Glomerular visceral epithelial cell (primary cell): ENCODE results near the gene TRAK1.
"Not testable (repeated sequence)": the region's sequence is repeated elsewhere in the genome, so short reads cannot be mapped to it uniquely, and the experiment has no call there.

Experiments used
- DNase-seq: peaks from one replicate; pipeline ENCODE4 v3.0.0-alpha.2; 2016; ENCODE audit errors: extremely low spot score

Gene TRAK1

DNA sequence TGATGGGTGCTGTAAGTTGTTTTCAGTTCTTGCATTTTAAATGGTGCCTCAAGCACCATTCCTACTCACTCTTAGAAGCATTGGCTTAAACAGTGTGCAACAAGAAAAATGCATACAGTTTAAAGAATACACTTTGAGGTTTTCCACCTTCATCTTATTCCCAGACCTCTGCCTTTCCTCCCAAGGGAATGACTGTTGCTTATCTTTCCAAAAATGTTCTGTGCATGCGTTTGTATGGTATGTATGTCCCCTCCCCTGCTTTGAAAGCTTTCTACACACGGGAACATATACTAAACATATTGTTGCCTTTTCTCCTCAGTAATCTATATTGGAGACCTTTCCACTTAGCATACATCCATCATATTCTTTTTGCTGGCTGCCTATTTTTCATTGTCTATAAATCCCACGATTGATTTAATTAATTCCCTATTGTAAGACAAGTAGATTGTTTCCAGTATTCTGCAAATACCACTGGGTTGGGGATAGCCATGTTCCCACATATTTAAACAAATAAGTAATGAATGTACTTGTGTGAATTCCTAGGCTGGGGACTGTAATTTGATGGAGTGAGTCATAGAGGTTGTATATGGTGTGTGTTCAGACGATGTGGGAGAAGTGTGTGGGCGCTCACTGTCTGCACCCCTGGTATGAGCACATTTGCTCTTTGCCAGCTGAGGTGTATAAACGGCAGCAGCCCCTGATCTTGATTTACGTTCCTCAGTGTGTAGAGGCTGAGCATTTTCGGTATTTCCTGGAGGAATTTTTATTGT is 5.8 kb downstream of the TRAK1 start:
- peak; percentile 44 for DNase-seq

GRCh38 chr3:42097566-42097946 is 6.4 kb downstream of the TRAK1 start:
- DNase-seq = no peak

DNA sequence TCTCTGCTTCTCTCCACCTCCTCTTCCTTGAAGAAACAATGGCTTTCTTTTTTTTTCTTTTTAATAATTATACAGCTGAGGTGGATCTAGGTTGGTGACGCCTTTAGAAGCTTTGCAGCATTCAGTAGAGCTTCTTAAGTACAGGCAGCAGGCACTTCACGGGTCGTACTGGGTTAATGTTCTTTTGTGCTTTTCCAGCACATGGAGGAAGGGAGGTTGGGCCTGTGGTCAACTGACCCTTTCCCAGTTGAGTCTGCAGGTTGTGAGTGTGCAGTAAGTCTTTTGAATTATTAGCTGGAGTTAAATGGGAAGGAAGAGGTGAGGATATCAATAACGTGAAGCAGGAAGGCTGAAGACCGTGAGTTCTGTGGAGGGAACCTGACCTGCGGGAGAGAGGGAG is 7.0 kb downstream of the TRAK1 start:
- DNase-seq = no peak

DNA sequence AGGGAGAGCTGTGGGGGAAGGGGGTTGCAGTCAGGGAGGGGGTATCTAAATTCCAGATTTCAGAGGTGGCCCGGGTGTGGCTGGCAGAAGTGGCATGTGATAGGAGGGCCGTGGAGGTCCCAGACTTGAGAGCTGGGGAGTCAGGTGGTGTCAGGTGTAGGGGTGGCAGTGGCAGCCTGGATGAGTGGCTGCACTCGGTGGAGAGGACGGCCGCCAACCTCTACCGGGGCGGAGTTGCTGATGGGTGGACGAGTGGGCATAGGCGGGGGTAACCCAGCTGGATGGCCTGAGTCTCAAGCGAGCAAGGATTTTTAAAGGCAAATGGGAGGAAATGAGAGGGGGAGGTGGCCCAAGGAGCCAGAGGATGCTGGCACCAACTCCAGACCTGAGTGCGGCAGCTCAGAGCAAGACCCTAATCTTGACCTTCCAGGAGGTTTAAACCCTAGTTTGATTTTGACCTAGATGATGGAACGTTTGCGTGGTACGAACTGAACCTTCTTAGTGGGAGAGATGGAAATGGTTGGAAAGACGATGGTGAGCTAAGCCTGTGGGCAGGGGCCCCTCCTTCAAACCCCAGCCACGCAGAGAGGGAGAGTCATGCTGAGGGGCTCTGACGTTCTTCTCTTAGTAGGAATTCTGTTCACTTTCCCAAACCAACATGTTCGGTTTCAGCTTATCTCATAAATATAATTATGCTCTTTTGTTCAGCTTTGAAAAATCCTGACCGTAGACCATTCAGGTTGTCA is 8.0 kb downstream of the TRAK1 start:
- DNase-seq = no peak

DNA sequence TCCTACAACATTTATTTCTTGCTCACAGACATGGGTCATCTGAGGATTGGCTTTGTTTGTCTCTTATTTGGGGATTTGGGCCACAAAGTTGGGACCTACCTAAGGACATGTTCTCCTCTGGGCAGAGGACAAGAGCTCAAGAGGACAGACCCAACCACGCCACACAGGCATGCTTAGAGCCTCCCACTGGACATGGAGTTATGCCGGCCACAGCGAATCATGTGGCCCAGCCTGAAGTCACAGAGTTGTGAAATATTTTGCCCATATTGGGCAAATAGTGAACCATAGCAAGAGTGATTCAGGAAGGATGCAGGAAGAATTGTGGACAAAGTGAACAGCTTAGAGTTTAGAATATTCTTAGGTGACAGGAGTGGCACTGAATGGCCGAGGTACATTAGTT is 9.9 kb downstream of the TRAK1 start:
- DNase-seq = peak; percentile 58

GRCh38 chr3:42101481-42101880 is 10.3 kb downstream of the TRAK1 start:
- no peak for DNase-seq

DNA sequence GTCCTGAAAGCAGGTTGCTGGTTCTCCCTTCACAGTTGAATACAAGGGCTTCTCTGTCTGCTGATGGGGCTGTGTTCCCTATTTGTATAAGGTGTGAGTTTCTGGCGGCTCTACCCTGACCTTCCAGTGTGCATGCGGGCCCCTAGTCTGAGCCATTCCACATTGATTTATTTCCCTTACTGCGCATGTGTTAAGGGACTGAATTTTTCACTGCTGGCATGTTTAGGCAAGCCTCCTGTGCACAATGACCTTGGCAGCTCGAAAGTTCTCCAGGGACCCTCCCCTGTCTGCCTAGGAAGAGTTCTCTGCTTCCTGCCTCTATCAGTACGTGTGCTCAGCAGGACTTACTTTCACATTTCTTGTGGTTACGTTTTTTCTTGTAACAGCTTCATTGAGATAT is 11.4 kb downstream of the TRAK1 start:
- no peak for DNase-seq

- DNase-seq = not testable (repeated sequence)
Observed at GRCh38 chr3:42103921-42104665, 12.9 kb downstream of the TRAK1 start.

DNA sequence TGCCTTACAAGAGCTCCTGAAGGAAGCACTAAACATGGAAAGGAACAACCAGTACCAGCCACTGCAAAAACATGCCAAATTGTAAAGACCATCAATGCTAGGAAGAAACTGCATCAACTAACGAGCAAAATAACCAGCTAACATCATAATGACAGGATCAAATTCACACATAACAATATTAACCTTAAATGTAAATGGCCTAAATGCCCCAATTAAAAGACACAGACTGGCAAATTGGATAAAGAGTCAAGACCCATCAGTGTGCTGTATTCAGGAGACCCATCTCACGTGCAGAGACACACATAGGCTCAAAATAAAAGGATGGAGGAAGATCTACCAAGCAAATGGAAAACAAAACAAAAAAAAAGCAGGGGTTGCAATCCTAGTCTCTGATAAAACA is 14.8 kb downstream of the TRAK1 start:
- not testable (repeated sequence) for DNase-seq

DNA sequence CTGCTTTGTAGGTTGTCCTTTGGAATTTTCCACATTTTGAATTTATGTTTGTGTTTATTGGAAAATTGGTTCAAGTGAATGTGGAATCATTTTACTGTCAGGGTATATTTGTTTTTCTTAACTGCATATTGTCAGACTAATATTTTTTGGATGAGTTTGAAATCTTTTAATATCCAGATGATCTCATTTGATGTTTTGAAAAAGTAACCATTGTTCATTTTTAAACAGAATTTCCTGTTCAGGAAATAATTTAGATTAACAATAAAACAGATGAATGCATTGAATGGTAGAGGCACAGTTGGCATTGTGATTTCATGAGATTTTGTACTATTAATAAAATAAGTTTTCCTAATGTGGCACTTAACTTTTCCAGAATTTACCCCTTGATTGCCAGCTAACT is 15.5 kb downstream of the TRAK1 start:
- no peak for DNase-seq

- DNase-seq = no peak
Observed at GRCh38 chr3:42110631-42111030, 19.5 kb downstream of the TRAK1 start.

- no peak for DNase-seq
Observed at GRCh38 chr3:42114130-42114725, 23.1 kb downstream of the TRAK1 start.

GRCh38 chr3:42115215-42115614 is 24.1 kb downstream of the TRAK1 start:
- DNase-seq = no peak

DNA sequence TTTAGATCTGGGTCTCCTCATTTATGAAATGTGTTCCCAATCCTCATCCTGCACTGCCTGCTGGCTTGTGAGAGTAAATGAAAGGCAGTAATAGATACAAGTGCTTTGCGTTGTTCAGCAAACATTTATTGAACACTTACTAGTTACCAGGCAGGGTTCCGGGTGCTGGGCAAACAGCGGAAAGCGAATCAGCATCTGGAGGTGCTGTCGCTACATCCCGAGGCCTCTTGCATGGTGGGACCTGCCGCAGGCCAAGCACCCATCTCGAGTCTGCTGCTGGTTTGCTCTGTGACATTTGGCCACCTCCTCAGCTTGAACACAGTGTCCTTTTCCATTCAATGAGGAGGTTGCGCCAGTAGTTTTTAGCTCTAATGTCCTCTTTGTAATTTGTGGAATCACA is 24.8 kb downstream of the TRAK1 start:
- DNase-seq = no peak

DNA sequence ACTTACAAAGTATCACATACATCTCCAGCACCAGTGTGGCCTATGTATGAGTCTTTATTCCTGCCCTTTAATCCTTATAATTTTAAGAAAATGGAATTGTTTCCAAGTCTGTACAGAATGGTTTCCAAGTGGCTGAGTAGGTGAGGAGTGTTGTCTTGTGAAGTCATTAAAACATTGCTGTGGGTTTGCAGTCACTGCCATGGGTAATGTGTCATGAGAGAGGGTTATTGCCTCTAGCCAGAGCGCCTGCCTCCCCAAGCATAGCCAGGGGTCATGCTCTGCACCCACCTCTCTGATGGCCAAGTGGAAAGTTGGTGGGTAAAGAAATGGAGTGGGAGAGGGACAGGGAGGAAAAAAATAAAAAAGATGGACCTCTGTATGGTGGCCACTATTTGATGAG is 25.3 kb downstream of the TRAK1 start:
- DNase-seq = peak; percentile 53

DNA sequence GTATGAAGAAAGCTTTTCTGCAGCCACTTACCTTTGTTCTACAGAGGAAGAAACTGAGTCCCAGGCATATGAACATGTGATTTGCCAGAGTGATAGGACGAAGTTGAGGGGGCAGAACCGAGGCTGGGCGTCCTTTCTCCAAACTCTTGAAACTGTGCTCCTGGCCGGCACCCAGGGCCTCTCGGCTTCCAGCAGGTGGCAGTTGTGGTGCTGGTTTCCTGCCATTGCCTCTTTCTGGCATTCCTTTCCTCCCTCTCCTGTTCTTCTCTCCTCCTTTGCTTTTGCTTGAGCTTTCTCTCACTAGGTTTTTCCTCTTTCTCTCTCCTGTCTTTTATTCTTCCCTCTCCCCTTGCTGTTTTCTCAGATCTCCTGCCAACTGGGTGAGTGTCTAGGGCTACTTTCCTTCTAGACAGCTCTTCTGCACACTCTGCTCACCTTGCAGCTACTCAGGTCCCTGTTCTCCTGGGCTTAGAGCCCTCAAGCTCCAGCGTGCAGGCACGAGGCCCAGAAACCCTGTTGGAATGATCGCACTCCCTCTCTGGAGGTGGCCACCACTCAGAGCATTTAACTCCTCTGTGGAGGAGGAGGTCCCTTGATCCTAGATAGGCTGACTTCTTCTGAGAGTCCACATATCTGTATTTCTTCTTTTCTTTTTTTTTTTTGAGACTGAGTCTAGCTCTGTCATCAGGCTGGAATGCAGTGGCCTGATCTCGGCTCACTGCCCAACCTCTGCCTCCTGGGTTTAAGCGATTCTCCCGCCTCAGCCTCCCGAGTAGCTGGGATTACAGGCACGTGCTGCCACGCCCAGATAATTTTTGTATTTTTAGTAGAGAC is 26.2 kb downstream of the TRAK1 start:
- DNase-seq = peak; percentile 70

GRCh38 chr3:42118762-42119361 is 27.7 kb downstream of the TRAK1 start:
- DNase-seq = peak; percentile 53

DNA sequence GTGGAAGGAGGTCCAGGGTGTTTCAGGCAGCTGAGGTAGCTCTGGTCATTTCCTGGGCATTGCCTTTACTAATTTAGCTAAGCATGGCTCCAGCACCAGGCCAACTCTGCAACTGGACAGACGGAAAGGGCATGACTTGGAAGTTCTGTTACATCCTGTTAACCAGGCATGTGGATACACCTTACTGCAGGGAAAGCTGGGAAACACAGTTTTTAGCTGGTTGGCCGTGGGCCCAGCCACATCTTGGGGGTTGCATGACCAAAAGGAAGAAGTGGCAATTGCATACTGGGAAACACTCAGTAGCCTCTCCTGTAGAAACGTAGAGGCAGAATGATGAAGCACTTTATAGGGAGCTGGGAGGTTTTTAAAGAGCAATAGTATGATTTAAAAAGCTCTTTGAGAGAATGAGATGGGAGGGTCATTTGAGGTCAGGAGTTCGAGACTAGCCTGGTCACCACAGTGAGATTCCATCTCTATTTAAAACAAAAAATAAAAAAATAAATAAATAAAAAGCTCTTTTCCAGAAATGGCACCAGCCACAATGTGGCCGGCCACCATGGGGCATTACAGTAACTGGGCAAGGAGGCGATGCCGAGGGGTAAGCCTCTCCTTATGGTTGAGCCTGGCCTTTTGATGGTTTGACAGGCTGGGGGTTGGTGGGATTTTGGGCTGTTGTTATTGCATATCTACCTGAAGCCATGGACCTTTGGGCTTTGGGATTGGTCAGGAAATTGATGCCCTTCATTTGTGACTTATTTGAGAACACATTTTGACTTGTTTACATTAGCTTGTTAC is 28.6 kb downstream of the TRAK1 start:
- peak; percentile 33 for DNase-seq

GRCh38 chr3:42120866-42121265 is 29.7 kb downstream of the TRAK1 start:
- peak; percentile 76 for DNase-seq
